ENCODE results near the gene NDE1. TPM values are rescaled to one million over a fixed set of nuclear protein-coding genes. Genes with fewer than 3 reads are reported as not detected.
A peak's percentile ranks its signal among the peaks of the same experiment; 100 is the strongest.

The NDE1 gene
- total RNA-seq, 1 experiment from 2014 or later = 61.8 TPM

GRCh38 chr16:15752717-15753488 lies 102.9 kb downstream of the NDE1 start:
- Histone ChIP-seq H3K9me3 (replicated peaks) (no peaks in the 10 kb centered on the region), H3K27me3 (replicated peaks) (no peaks in the 10 kb centered on the region), H3K4me3 (no peak overlapping the region), H3K27ac (no peak overlapping the region), H3K4me1 (replicated peaks) (peaks cover 8% of the 10 kb centered on the region; the same call in 1 of the 2 replicates), H3K36me3 (no peaks in the 10 kb centered on the region)
- DNase-seq (ENCODE audit: low read depth in 1 of 2, low spot score in 2 of 2) = peak in 1 of 2 experiments; percentile 6

GRCh38 chr16:15754821-15755534 lies 104.9 kb downstream of the NDE1 start:
- no peak for DNase-seq (ENCODE audit: low read depth in 1 of 2, low spot score in 2 of 2)
- H3K9me3 ChIP-seq (replicated peaks) = no peaks in the 10 kb centered on the region
- no peak overlapping the region for H3K27ac ChIP-seq
- peaks cover 8% of the 10 kb centered on the region; the same call in 1 of the 2 replicates for H3K4me1 ChIP-seq (replicated peaks)
- H3K4me3 ChIP-seq = no peak overlapping the region
- no peaks in the 10 kb centered on the region for H3K36me3 ChIP-seq
- H3K27me3 ChIP-seq (replicated peaks) = no peaks in the 10 kb centered on the region

- no peaks in the 10 kb centered on the region for H3K27me3 ChIP-seq (replicated peaks)
- no peaks in the 10 kb centered on the region for H3K36me3 ChIP-seq
- H3K9me3 ChIP-seq (replicated peaks) = no peaks in the 10 kb centered on the region
- no peak overlapping the region for H3K27ac ChIP-seq
- H3K4me1 ChIP-seq (replicated peaks) = peaks cover 8% of the 10 kb centered on the region; the same call in 1 of the 2 replicates
- no peak overlapping the region for H3K4me3 ChIP-seq
- DNase-seq (ENCODE audit: low read depth in 1 of 2, low spot score in 2 of 2) = no peak
Observed at GRCh38 chr16:15757077-15757386, 107.0 kb downstream of the NDE1 start.

- H3K4me3 ChIP-seq = no peak overlapping the region
- H3K4me1 ChIP-seq (replicated peaks) = peaks cover 5% of the 10 kb centered on the region; the same call in 1 of the 2 replicates
- H3K27me3 ChIP-seq (replicated peaks) = 0 out of 2 replicates have a peak, but pooled peaks cover under 1% of the 10 kb centered on the region
- no peaks in the 10 kb centered on the region for H3K36me3 ChIP-seq
- no peaks in the 10 kb centered on the region for H3K9me3 ChIP-seq (replicated peaks)
- no peak for DNase-seq (ENCODE audit: low read depth in 1 of 2, low spot score in 2 of 2)
- no peak overlapping the region for H3K27ac ChIP-seq
Observed at GRCh38 chr16:15757630-15758251, 107.7 kb downstream of the NDE1 start.

DNA sequence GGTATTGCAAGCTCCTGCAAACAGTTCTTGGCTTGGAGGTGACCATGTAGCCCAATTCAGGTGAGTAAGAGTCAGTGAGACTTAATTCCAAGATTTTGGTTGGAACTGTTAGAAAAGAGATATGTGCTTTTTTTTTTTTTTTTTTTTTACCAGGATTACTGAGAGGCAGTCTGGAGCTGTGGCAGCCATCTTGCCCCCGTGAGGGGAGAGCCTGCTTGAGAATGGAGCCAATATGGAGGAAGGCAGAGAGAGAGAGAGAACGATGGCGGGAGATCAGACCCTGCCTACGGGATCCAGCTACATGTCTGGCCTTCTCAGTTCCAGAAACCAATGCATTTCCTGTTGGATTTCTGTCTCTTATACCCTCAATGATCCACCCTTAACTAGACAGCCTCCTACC lies 109.0 kb downstream of the NDE1 start:
- Histone ChIP-seq H3K27me3 (replicated peaks) (peaks cover 5% of the 10 kb centered on the region; the same call in 1 of the 2 replicates), H3K4me1 (replicated peaks) (no peaks in the 10 kb centered on the region), H3K4me3 (no peak overlapping the region), H3K36me3 (no peaks in the 10 kb centered on the region), H3K27ac (no peak overlapping the region), H3K9me3 (replicated peaks) (no peaks in the 10 kb centered on the region)
- DNase-seq (ENCODE audit: low read depth in 1 of 2, low spot score in 2 of 2) = no peak

DNA sequence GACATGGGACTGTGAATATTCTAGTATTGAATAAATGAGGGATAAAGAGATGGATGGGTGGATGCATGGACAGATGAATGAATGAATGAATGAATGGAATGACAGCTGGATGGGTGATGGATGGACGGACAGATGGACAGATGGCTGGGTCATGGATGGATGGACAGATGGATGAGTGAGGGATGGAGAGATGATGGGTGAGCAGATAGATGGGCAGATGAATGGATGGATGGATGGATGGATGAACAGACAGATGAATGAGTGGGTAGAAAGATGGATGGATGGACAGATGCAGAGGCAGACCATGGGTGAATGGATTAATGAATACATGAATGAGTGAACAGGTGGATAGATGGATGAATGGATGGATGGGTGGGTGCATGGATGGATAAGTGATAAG lies 110.1 kb downstream of the NDE1 start:
- no peak overlapping the region for H3K4me3 ChIP-seq
- no peaks in the 10 kb centered on the region for H3K9me3 ChIP-seq (replicated peaks)

DNA sequence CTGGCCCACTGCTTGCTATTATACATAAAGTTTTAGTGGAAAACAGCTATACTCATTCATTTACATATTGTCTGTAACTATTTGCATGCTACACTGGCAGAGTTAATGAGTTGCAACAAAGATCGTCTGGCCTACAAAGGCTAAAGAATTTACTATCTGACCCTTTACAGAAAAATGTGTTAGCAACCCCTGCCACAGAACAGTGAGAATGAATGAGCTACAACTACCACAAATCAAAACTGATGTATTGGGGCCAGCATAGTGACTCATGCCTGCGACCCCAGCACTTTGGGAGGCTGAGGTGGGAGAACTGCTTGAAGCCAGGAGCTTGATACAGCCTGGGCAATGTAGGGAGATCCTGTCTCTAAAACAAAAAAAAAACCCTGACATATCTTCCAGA lies 114.1 kb downstream of the NDE1 start:
- Histone ChIP-seq H3K27me3 (replicated peaks) (peaks cover 5% of the 10 kb centered on the region; the same call in 1 of the 2 replicates), H3K4me1 (replicated peaks) (no peaks in the 10 kb centered on the region), H3K9me3 (replicated peaks) (no peaks in the 10 kb centered on the region), H3K36me3 (no peaks in the 10 kb centered on the region), H3K4me3 (no peak overlapping the region), H3K27ac (no peak overlapping the region)
- DNase-seq (ENCODE audit: low read depth in 1 of 2, low spot score in 2 of 2) = no peak

More for the DNA sequence above, 110.1 kb downstream of the NDE1 start:
- DNase-seq (ENCODE audit: low read depth in 1 of 2, low spot score in 2 of 2) = no peak
- Histone ChIP-seq H3K36me3 (no peaks in the 10 kb centered on the region), H3K27me3 (replicated peaks) (peaks cover 5% of the 10 kb centered on the region; the same call in 1 of the 2 replicates), H3K4me1 (replicated peaks) (no peaks in the 10 kb centered on the region), H3K27ac (no peak overlapping the region)

DNA sequence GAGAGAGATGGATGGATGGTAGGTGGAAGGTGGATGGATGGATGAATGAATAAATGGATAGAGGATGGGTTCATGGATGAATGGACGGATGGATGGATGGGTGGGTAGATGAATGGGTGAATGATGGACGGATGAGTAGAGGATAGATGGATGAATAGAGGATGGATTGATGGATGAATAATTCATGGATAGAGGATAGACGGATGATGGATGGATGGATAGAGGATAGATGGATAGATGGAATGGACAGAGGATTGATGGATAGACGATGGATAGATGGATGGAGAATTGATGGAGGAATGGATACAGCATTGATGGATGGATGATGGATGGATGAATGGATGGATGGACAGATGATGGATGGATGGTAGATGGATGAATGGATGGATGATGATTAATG lies 115.1 kb downstream of the NDE1 start:
- H3K9me3 ChIP-seq (replicated peaks) = no peaks in the 10 kb centered on the region
- H3K4me1 ChIP-seq (replicated peaks) = no peaks in the 10 kb centered on the region
- no peak overlapping the region for H3K27ac ChIP-seq
- H3K27me3 ChIP-seq (replicated peaks) = peaks cover 5% of the 10 kb centered on the region; the same call in 1 of the 2 replicates
- no peak for DNase-seq (ENCODE audit: low read depth in 1 of 2, low spot score in 2 of 2)
- H3K4me3 ChIP-seq = no peak overlapping the region
- H3K36me3 ChIP-seq = no peaks in the 10 kb centered on the region

GRCh38 chr16:15765880-15766279 lies 115.8 kb downstream of the NDE1 start:
- DNase-seq (ENCODE audit: low read depth in 1 of 2, low spot score in 2 of 2) = peak; percentile 28 to 55
- Histone ChIP-seq H3K4me1 (replicated peaks) (no peaks in the 10 kb centered on the region), H3K27me3 (replicated peaks) (peaks cover 5% of the 10 kb centered on the region; the same call in 1 of the 2 replicates), H3K4me3 (no peak overlapping the region), H3K9me3 (replicated peaks) (no peaks in the 10 kb centered on the region), H3K27ac (no peak overlapping the region), H3K36me3 (no peaks in the 10 kb centered on the region)

- no peak overlapping the region for H3K4me3 ChIP-seq
- H3K27me3 ChIP-seq (replicated peaks) = peaks cover 5% of the 10 kb centered on the region; the same call in 1 of the 2 replicates
- DNase-seq (ENCODE audit: low read depth in 1 of 2, low spot score in 2 of 2) = no peak
- H3K4me1 ChIP-seq (replicated peaks) = no peaks in the 10 kb centered on the region
- H3K36me3 ChIP-seq = no peaks in the 10 kb centered on the region
- no peak overlapping the region for H3K27ac ChIP-seq
- no peaks in the 10 kb centered on the region for H3K9me3 ChIP-seq (replicated peaks)
Observed at GRCh38 chr16:15766918-15767317, 116.9 kb downstream of the NDE1 start.

GRCh38 chr16:15768201-15768600 lies 118.2 kb downstream of the NDE1 start:
- no peak for DNase-seq (ENCODE audit: low read depth in 1 of 2, low spot score in 2 of 2)
- H3K9me3 ChIP-seq (replicated peaks) = no peaks in the 10 kb centered on the region
- no peaks in the 10 kb centered on the region for H3K27me3 ChIP-seq (replicated peaks)
- no peaks in the 10 kb centered on the region for H3K4me1 ChIP-seq (replicated peaks)
- no peak overlapping the region for H3K27ac ChIP-seq
- H3K36me3 ChIP-seq = no peaks in the 10 kb centered on the region
- H3K4me3 ChIP-seq = no peak overlapping the region

DNA sequence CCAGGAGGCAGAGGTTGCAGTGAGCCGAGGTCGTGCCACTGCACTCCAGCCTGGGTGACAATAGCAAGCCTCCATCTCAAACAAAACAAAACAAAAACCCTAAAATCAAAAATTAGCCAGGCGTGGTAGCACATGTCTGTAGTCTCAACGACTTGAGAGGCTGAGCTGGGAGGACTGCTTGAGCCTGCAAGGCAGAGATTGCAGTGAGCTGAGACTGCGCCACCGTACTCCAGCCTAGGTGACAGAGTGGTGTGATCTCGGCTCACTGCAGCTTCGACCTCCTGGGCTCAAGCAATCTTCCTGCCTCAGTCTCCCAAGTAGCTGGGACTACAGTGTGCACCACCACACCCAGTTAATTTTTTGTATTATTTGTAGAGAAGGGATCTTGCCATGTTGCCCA lies 119.2 kb downstream of the NDE1 start:
- Histone ChIP-seq H3K4me3 (no peak overlapping the region), H3K4me1 (replicated peaks) (no peaks in the 10 kb centered on the region), H3K27ac (no peak overlapping the region), H3K9me3 (replicated peaks) (no peaks in the 10 kb centered on the region), H3K27me3 (replicated peaks) (no peaks in the 10 kb centered on the region; the same call in 1 of the 2 replicates), H3K36me3 (no peaks in the 10 kb centered on the region)
- no peak for DNase-seq (ENCODE audit: low read depth in 1 of 2, low spot score in 2 of 2)

GRCh38 chr16:15770107-15770506 lies 120.1 kb downstream of the NDE1 start:
- Histone ChIP-seq H3K4me1 (replicated peaks) (no peaks in the 10 kb centered on the region), H3K27me3 (replicated peaks) (no peaks in the 10 kb centered on the region; the same call in 1 of the 2 replicates), H3K9me3 (replicated peaks) (no peaks in the 10 kb centered on the region; the same call in 1 of the 2 replicates), H3K27ac (no peak overlapping the region), H3K4me3 (no peak overlapping the region), H3K36me3 (no peaks in the 10 kb centered on the region)
- DNase-seq (ENCODE audit: low read depth in 1 of 2, low spot score in 2 of 2) = no peak

DNA sequence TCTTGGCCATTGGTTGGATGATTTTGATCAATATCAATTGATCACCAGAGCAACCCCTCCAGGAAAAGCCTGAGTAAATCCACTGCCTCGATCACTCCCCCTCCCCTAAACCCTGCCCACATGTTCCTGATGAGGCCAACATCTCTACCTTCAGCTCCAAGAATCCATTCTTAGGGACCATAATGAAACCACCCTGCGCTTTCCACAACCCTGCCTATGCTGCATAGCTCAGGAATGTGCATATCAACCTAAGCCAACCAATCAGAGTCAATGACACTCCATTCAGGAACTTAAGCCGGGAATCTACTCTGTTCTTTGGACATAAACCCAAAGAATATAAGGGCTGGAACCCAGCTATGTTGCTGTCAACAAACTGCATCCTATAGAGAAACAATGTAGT lies 120.5 kb downstream of the NDE1 start:
- H3K4me3 ChIP-seq = no peak overlapping the region
- no peaks in the 10 kb centered on the region; the same call in 1 of the 2 replicates for H3K9me3 ChIP-seq (replicated peaks)
- H3K27ac ChIP-seq = no peak overlapping the region
- H3K27me3 ChIP-seq (replicated peaks) = peaks cover under 1% of the 10 kb centered on the region; the same call in 1 of the 2 replicates
- DNase-seq (ENCODE audit: low read depth in 1 of 2, low spot score in 2 of 2) = no peak
- no peaks in the 10 kb centered on the region for H3K36me3 ChIP-seq
- H3K4me1 ChIP-seq (replicated peaks) = no peaks in the 10 kb centered on the region
